ENCODE results near the gene NIN. TPM values are rescaled to one million over a fixed set of nuclear protein-coding genes. Genes with fewer than 3 reads are reported as not detected.

NIN gene
- total RNA-seq, 1 donor from 2014 or later, result 68.9 TPM

DNA sequence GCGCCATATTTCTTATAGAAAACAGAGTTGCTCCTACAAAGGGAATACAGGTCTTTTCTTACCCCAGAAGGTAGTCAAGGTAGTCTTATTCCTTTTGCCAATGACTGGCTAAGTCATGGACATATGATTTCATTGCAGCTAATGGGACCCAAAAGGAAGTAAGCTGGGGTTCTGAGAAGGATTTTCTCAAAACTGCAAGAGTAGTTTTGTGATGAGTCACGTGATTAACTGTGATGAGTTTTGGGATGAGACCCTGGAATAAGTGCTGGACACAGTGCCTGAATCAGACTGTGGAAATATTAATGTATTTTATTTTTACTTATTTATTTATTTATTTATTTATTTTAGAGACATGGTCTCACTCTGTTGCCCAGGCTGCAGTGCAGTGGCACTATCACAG lies 13.4 kb upstream of the NIN start:
- intact Hi-C loops (cut with micrococcal nuclease), result no loop called here

DNA sequence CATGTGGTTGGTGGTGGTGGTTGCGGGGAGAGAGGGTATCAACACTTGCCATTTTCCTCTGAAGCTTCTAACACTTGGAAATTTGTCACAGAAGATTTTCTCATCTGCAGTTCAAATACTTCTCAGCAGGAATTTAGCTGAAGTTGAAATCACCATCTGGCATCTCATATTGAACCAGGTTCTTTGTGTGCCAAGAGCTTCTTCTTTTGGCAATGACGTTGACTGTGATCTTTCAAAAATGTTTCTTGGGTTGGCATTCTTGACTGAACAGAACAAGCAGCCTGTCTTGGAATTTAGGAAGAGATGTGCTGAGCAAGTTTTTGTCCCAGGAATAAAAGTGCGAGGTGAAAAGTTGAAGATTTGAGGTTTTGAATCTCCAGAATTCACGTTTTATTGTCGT lies 8.7 kb upstream of the NIN start:
- intact Hi-C loops (cut with micrococcal nuclease), result loop anchor here (10.0 kb wide), 1 partner anchor 975 kb away; no protein-coding TSS in a partner anchor

DNA sequence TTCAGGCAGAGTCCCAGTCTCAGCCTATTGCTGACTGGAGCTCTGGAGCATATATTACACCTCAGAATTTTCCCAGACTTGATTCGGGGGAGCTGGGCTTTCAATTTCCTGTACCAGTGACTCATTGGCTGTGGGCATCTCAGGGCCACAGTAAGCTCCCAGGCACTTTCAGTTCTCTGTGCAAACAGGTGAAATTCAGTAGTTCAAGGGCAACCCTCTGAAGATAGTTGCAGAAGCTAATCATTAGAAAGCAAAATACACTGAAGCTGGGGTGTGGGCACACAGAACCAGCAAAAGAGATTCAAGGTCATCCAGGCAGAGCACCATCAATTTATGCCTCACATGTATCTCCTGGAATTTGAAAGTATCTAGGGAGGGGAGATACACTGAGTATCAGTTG lies 8.1 kb upstream of the NIN start:
- intact Hi-C loops (cut with micrococcal nuclease), result loop anchor here (10.0 kb wide), 1 partner anchor 974 kb away; no protein-coding TSS in a partner anchor

DNA sequence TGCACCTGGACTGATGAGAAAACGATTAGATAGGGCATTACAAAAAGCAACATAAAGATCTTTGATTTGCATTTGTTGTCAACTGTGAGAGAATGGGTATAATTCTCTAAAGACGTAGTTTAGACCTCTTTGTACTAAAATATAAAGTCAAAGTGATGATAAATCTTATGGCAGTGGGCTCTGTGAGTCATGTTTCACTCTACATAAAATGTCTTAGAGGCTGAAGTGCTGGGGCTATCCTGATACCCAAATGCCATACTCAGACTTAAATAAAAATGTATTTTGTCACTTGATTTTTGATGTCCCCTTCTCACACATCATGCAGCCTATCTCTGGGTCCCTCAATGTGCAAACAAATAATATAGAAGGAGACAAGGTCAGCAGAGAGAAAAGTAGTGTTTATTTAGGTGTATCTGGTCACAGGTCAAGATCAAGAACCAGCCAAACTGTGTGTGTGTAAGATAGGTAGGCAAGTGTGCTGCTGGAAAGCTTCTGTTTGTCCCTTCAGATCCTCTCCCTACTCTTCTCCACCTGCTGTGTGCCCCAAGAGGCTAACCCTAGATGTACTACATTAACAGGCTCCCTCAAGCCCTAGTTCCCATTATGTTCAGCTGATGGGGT lies 7.0 kb upstream of the NIN start:
- intact Hi-C loops (cut with micrococcal nuclease), result loop anchor here (10.0 kb wide), 1 partner anchor 973 kb away; no protein-coding TSS in a partner anchor

DNA sequence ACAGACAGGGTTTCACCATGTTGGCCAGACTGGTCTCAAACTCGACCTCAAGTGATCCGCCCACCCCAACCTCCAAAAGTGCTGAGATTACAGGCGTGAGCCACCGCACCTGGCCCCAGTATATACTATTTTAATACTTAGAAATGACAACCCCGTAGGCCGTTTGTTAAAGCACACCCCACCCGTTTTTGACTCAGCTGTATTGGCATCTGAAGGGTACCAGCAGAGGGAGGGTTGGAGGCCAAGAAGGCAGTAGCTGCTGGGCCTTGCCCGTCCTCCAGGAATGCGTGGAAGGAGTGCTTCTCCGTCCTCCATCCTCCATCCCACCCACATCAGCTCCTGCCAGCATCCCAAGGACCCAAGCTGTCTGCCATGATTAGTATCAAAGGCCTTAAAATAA lies 6.3 kb upstream of the NIN start:
- intact Hi-C loops (cut with micrococcal nuclease), result loop anchor here (10.0 kb wide), 1 partner anchor 972 kb away; no protein-coding TSS in a partner anchor

DNA sequence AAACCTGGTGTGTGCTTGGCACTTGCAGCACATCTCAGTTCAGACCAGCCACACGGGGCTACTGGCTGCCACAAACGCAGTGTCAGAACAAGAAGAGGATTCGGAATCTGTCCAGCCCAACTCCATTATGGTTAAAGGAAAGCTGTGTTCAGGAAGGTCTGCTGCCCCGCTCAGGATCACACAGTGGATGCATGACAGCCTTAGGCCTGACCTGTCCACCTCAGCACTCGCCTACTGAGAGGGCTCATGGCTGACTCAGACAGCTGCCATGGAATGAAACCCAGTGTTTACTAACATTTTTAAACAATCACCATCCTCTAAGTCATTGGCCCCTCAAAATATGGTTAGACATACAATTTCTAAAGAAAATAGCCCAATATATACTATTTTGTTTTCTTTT lies 5.6 kb upstream of the NIN start:
- intact Hi-C loops (cut with micrococcal nuclease), result loop anchor here (10.0 kb wide), 1 partner anchor 972 kb away; no protein-coding TSS in a partner anchor

DNA sequence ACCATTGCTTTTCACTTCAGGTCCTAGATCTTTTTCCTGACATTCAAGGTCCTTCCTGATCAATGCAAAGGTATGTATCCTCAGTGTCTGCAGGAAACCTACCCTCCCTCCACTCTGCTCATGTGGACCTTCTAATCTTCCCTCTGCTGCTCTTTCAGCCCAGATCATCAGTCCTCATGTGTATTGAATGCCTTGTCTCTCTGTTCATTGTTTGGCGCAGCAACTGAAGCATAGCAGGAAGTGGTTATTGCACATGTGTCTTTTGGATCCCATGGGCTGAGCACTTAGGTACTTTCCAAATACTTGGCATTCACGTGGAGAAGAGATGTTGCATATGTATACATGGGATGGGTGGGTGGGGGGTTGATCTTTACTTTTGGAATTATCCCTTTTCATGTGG lies 4.3 kb upstream of the NIN start:
- intact Hi-C loops (cut with micrococcal nuclease), result loop anchor here (10.0 kb wide), 1 partner anchor 970 kb away; no protein-coding TSS in a partner anchor

DNA sequence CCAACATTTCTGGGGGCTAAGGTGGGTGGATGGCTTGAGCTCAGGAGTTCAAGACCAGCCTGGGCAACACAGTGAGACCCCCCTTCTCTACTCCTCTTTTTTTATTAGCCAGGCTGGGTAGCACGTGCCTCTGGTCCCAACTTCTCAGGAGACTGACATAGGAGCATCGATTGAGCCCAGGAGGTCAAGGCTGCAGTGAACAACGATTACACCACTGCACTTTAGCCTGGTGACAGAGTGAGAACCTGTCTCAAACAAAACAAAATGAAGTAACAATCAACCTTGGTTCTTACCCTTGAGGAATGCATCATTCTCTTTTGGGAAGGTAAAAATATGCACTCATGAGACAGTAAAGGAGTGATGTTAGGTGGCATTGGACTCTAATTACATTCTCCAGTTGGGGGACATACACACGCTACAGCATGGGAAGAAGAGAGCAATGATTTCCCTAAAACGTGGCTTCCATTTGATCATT lies 3.9 kb upstream of the NIN start:
- intact Hi-C loops (cut with micrococcal nuclease), result loop anchor here (5.0 to 10.0 kb wide), 2 partner anchors 108 to 970 kb away; no protein-coding TSS in a partner anchor

DNA sequence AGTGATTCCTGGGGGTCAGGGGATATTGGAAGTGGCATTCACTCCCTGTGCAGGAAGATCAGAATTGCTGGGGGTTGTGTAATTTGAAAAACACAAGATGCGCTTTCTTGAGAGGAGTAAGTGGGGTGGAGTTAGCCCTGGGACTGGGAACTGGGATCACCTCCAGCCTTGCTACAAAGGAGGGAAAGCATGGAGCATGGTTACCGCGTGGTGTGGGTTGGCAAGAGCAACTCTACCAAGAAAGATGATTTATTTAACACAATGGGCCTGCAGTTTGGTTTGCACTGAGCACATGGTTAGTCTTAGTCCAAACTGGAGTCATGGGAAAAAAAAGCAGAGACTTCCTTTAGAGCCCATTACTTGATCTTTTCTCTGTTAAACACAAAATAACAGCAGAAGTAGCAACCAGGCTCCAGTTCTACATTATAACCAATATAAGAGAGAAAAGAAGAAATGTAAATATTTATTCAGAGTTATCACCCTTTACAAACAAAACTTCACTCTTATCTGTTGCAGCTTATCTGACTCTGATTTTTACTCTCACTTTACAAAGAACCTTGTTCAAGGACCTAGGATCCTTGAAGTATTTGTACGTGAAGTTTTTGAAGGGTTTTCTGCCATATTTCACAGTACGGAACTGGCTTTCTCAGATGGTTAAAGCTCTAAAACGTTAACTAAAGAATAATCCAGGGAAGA lies 2.1 kb upstream of the NIN start:
- intact Hi-C loops (cut with micrococcal nuclease), result loop anchor here (5.0 to 10.0 kb wide), 2 partner anchors 106 to 968 kb away; no protein-coding TSS in a partner anchor

DNA sequence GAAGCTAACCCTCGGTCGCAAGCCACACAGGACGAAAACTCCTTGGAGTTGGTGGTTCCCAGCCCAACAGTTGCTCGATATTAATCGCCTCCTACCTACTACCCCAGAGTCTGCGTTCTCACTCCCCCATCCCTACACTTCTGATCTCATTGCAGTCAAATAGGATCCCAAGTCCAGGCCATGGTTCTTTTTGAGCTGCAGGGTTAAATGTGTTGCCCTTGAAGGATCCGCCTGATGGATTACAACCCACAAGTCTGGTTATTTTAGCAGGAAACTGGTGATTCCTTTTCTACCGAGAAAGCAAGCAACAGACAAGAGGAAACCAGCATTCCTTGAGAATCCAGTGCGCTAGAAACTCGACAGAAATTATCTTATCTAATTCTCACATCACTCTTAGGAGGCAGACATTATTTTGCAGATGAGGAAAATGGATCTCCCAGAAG lies 785 bp upstream of the NIN start:
- intact Hi-C loops (cut with micrococcal nuclease), result loop anchor here (1.0 to 10.0 kb wide), 5 partner anchors 9 to 967 kb away; partner anchors contain the start of genes DMAC2L and L2HGDH

DNA sequence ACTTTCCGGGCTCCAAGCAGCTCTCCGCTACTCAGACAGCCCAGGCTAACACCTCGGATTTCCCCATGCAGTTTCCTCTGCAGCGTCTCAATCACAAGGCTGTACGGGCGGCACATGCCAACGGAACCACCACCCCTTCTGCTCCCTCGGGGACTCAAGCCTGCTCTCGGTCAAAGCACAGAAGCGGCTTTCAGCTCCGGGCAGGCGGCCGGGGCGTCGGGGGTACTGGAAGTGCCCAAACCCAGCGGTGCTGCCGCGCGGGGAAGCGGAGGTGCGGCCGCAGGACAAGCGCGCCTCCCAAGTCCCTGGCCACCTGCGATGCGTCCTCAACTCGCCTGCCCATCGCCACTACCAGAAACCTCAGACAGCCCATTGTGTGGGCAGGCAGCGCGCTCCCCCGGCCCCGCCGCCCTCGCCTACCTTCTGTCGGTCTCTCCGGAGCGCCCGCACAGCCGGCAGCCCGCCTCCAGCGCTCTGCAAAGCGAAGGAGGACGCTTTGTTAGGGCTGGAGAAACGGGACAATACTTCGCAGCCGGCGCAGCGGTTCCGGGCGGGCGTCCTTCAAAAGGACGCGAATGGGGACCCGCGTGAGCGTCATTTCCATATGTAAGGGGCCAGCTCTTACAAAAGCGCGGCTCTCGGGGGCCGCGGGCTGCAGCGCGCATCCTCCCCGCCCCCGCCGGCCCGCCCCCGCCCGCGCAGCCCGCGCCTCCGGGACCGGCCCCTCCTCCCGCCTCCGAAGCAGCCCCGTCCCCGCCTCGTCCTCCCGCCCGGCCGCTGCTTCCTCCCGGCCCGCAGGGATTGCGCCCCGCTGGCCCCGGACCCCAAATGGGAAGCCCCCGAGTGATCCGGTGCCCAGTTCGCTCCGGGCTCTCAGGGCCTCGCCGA lies 674 bp downstream of the NIN start:
- intact Hi-C loops (cut with micrococcal nuclease), result loop anchor here (1.0 to 10.0 kb wide), 6 partner anchors 17 to 965 kb away; partner anchors contain the start of genes DMAC2L and L2HGDH

DNA sequence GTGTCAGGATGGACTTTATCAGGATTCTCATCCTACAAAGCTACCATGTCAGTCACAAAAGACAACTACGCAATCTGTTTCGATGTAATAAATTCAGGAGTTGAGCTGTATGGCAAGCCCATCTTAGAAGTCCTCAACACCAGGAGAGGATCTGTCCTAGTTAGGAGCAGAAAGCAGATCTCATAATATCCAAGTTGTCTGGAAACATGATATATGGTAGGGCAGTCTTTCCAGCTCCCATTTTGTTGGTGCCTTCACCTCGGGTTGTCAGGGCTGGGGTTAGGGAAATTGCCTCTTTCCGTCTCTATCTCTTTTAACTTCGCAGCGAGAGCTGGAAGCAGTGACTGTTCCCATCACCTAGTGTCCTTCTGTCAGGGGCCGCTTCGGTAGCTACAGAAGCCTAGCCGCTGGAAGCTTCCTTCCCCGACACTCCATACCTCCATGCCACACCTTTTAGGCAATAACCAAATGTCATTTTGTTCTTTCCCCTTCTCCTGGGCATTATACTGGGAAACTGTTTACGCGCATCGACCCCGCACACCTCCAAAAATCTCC lies 1.4 kb downstream of the NIN start:
- intact Hi-C loops (cut with micrococcal nuclease), result loop anchor here (1.0 to 10.0 kb wide), 7 partner anchors 16 to 1865 kb away; partner anchors contain the start of genes DMAC2L, ERO1A and L2HGDH

DNA sequence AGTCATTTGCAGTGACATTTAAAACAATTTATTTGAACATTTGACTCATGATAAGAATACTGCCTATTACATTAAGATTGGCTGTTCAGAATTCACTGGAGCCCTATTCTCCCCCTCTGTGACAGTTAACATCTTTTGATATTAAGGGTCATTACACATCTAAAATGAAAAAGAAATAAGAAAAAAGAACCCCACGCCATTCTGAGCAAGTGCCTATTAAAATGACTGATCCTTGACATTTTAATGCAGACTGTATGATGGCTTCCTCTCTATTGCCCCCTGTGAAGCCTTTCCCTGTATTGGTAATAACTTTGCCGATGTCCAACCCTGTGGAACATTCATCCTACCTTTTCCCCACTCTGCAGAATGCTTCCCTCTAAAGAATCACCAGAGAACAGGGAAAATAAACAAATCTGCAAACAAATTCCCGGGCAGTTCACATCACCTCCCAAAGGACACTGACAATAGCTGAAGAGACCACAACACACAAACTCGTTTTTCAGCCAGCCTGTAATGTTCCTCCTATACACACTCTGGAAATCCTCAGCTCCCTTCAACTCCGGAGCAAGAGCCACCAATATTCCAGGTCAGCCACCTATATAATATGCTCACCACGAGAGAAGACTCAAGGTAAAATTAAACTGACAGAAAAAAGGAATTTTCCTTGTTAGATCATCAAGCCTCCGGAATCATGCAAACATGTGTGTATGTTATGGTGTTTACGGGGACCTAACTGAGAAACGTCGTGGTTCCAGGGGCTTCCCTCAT lies 2.1 kb downstream of the NIN start:
- intact Hi-C loops (cut with micrococcal nuclease), result loop anchor here (10.0 kb wide), 1 partner anchor 1866 kb away; the partner anchor contains the start of gene ERO1A

DNA sequence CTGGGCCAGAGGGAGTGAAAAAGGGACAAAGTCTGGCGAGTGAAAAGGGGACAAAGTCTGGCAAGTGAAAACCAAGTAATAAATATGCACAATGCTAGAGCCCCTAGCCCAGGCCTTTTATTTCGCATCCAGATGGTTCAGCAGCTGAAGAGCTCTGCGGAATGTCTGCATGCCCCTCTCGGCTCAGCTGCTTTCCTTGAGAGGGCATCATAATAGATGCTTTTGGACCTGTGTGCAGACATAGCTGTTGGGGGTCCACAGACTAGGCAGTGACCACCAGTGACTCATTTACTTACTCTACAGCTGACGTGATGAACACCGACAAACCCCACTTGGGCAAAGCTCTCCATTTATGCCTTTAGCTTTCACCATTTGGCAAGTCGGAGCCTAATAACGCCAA lies 4.3 kb downstream of the NIN start:
- intact Hi-C loops (cut with micrococcal nuclease), result loop anchor here (10.0 kb wide), 1 partner anchor 1868 kb away; the partner anchor contains the start of gene ERO1A

DNA sequence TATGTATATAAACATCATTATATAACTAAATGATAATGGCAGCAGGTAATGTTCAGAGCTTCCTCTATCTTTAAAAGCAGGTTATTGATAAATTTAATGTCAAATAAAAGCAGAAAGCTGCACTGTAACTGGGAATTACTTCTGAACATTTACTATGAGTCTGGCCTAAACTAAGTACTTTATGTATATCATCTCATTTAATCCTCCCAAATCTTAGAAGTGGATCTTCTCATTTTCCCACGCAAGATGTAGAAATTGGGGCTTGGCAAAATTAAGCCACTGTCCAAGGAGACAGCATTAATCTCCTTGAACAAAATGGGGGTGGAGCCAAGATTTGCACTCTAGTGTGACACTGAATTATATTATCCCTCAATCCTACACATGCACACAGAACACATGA lies 5.7 kb downstream of the NIN start:
- intact Hi-C loops (cut with micrococcal nuclease), result loop anchor here (10.0 kb wide), 1 partner anchor 1869 kb away; the partner anchor contains the start of gene ERO1A

DNA sequence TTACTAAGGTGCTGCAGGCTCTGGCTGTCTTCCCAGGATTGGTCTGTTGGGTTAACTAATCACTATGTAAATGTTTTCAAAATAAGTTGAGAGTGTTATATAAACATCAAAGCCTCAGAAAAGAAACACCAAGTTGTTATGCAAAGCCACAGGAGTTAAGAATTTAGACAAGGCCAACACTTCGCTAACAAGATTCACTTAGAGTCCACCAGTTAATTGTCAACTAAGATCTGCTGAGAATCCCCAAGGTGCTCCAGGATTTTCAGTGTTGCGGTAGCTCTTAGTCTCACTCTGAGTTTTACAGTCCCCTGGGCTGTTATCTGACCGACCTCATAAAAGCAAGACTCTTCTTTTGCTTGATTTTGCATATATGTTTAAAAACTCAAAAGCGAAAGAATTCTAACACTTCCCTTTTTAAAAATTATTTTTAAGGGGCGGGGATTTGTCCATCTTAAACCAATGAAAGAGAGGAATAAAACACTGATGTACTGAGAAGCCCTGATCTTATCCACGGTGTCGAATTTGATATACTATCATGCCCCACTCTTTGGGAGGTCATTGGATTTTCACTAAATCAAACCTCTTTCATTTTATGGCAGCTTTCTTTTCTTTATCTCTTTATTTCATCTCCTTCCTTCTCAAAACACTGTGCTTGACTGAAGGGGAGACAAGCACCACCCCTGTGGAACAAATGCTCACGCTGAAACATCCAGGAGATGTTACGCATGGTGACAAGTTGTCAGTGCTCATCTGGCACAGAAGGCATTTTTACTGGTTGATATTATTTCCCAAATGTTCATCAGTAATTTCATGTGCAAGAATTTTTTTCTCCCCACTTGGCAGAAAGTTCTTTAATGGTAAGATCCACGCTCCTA lies 7.0 kb downstream of the NIN start:
- intact Hi-C loops (cut with micrococcal nuclease), result loop anchor here (5.0 to 10.0 kb wide), 3 partner anchors 37 to 1871 kb away; partner anchors contain the start of genes ERO1A and SAV1

DNA sequence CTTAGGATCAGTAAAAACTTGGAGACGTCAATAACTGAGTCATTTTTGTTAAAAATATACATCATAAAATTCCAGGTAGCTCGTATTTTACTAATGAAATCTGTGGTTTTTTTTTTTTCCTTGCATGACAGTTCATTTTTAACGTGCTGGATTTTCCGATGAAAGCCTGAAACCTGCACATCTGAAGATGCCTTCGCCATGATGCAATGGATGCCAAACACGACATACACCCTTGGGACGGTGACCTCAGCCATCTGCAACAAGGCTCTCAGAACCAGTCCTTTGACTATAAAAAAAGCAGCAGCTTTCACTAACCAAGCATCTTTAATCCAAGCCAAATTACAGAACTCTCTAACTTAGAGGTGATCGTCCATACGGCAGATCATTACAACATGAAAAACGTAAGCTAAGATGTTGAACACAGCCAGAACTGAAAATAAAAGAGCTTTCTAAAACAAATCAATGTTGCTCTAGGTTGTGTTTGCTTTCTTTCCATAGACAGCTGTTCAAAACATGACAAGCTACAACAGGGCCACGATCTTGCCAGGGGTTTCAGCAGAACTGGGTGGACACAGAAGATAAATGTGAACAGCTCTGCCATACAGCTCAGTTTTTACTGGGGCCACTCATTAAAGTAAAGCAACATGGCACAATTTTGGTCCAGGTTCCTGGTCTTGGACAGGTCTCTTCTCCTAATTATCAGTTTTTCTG lies 7.8 kb downstream of the NIN start:
- intact Hi-C loops (cut with micrococcal nuclease), result loop anchor here (5.0 to 10.0 kb wide), 3 partner anchors 36 to 1872 kb away; partner anchors contain the start of genes ERO1A and SAV1

Data from T-helper 2 cell treated with Interferon-gamma antibody and Interleukin-4, amounts not matched to agents 100 ng/mL and 5 ng/mL, for 36 hours (primary cell).